SK-N-SH treated with all-trans-retinoic acid at 6 μM for 48 hours (cell line): ENCODE results near the gene ATP23.

Source experiments
- ATAC-seq: fragments of 200-7000 bp; cut with Tn5 transposase; 3 replicates; pipeline ENCODE4 v1.9.1; 2020; ENCODE audit warnings: mild to moderate bottlenecking, moderate library complexity
- BACH2 ChIP-seq: fragments of 250-450 bp; sonication (Bioruptor Pico); IDR thresholded peaks from 2 replicates; pipeline ENCODE4 v1.9.0; 2021; ENCODE audit warnings: mild to moderate bottlenecking, borderline replicate concordance
- CSDC2 ChIP-seq: fragments of 250-450 bp; sonication (Bioruptor Pico); IDR thresholded peaks from 2 replicates; pipeline ENCODE4 v1.5.0; 2020; ENCODE audit warnings: mild to moderate bottlenecking, moderate library complexity
- ESRRG ChIP-seq: fragments of 250-450 bp; sonication (Bioruptor Pico); IDR thresholded peaks from 2 replicates; pipeline ENCODE4 v1.6.1; 2021; ENCODE audit warnings: mild to moderate bottlenecking
- GLIS3 ChIP-seq: fragments of 250-450 bp; sonication (Bioruptor Pico); IDR thresholded peaks from 2 replicates; pipeline ENCODE4 v1.5.0; 2020; ENCODE audit warnings: mild to moderate bottlenecking, moderate library complexity
- ISL1 ChIP-seq: fragments of 250-450 bp; sonication (Bioruptor Pico); IDR thresholded peaks from 2 replicates; pipeline ENCODE4 v2.1.2; 2022; ENCODE audit warnings: mild to moderate bottlenecking, moderate library complexity
- RARB ChIP-seq: fragments of 250-450 bp; sonication (Bioruptor Pico); IDR thresholded peaks from 2 replicates; pipeline ENCODE4 v1.8.0; 2021; ENCODE audit warnings: mild to moderate bottlenecking, moderate library complexity
- TCF4 ChIP-seq: fragments of 250-450 bp; sonication (Bioruptor Pico); IDR thresholded peaks from 2 replicates; pipeline ENCODE4 v1.8.0; 2021; ENCODE audit warnings: mild to moderate bottlenecking, moderate library complexity, borderline replicate concordance
- TOX ChIP-seq: fragments of 250-450 bp; sonication (Bioruptor Pico); IDR thresholded peaks from 2 replicates; pipeline ENCODE4 v1.8.0; 2021; ENCODE audit warnings: mild to moderate bottlenecking, moderate library complexity, borderline replicate concordance
- ZC3H10 ChIP-seq: fragments of 250-450 bp; sonication (Bioruptor Pico); IDR thresholded peaks from 2 replicates; pipeline ENCODE4 v1.5.1; 2021; ENCODE audit warnings: mild to moderate bottlenecking, moderate library complexity
- ZFP3 ChIP-seq: fragments of 250-450 bp; sonication (Bioruptor Pico); IDR thresholded peaks from 2 replicates; pipeline ENCODE4 v1.5.0; 2020; ENCODE audit warnings: mild to moderate bottlenecking, moderate library complexity
- ZFP30 ChIP-seq: fragments of 450-650 bp; formaldehyde crosslinking; IDR thresholded peaks from 2 replicates; pipeline ENCODE4 v1.5.0; 2022; ENCODE audit warnings: mild to moderate bottlenecking, moderate library complexity
- ZNF565 ChIP-seq: fragments of 450-650 bp; formaldehyde crosslinking; conservative IDR thresholded peaks from 2 replicates; pipeline ENCODE4 v1.5.0; 2020; ENCODE audit warnings: low read depth, mild to moderate bottlenecking, moderate library complexity
- ZNF70 ChIP-seq: fragments of 450-650 bp; formaldehyde crosslinking; IDR thresholded peaks from 2 replicates; pipeline ENCODE4 v1.5.0; 2020; ENCODE audit warnings: mild to moderate bottlenecking, moderate library complexity
- ZNF8 ChIP-seq: fragments of 450-650 bp; formaldehyde crosslinking; IDR thresholded peaks from 2 replicates; pipeline ENCODE4 v1.5.0; 2020; ENCODE audit warnings: mild to moderate bottlenecking, moderate library complexity
- TF ChIP-seq, protein P1 (sequence below): fragments of 250-450 bp; sonication (Bioruptor Pico); IDR thresholded peaks from 2 replicates; pipeline ENCODE4 v1.5.1; 2020; ENCODE audit warnings: low read depth, mild to moderate bottlenecking, moderate library complexity
- TF ChIP-seq, protein P2 (sequence below): fragments of 250-450 bp; sonication (Bioruptor Pico); IDR thresholded peaks from 2 replicates; pipeline ENCODE4 v1.8.0; 2020; ENCODE audit warnings: mild to moderate bottlenecking, moderate library complexity, borderline replicate concordance
- TF ChIP-seq, protein P3 (sequence below): fragments of 250-450 bp; sonication (Bioruptor Pico); IDR thresholded peaks from 2 replicates; pipeline ENCODE4 v1.5.1; 2021; ENCODE audit warnings: mild to moderate bottlenecking, moderate library complexity
- TF ChIP-seq, protein P4 (sequence below): fragments of 250-450 bp; sonication (Bioruptor Pico); IDR thresholded peaks from 2 replicates; pipeline ENCODE4 v1.8.0; 2021; ENCODE audit warnings: low read depth, mild to moderate bottlenecking, moderate library complexity, borderline replicate concordance
- TF ChIP-seq, protein P5 (sequence below): fragments of 250-450 bp; sonication (Bioruptor Pico); IDR thresholded peaks from 2 replicates; pipeline ENCODE4 v1.5.0; 2020; ENCODE audit warnings: mild to moderate bottlenecking, moderate library complexity

Gene ATP23

DNA sequence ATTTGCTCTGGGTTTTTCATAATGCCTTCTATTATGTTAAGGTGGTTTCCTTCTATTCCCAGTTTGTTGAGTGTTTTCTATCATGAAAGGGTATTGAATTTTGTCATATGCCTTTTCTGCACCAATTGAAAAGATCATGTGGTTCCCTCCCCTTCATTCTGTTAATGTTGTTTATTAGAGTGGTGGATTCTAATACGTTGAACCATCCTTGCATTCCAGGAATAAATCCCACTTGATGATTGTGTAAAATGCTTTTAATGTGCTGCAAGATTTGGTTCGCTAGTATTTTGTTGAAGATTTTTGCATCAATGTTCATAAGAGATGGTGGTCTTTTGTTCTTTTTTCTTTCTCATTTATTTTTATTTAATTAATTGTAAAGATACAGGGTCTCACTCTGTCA, 55.2 kb downstream of the ATP23 start:
- TF ChIP-seq, protein P1, sequence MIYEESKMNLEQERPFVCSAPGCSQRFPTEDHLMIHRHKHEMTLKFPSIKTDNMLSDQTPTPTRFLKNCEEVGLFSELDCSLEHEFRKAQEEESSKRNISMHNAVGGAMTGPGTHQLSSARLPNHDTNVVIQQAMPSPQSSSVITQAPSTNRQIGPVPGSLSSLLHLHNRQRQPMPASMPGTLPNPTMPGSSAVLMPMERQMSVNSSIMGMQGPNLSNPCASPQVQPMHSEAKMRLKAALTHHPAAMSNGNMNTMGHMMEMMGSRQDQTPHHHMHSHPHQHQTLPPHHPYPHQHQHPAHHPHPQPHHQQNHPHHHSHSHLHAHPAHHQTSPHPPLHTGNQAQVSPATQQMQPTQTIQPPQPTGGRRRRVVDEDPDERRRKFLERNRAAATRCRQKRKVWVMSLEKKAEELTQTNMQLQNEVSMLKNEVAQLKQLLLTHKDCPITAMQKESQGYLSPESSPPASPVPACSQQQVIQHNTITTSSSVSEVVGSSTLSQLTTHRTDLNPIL: no peak
- no peak for TF ChIP-seq ISL1 (CRISPR knock-in tag)
- TF ChIP-seq TOX (CRISPR knock-in tag): no peak
- TF ChIP-seq, protein P2, sequence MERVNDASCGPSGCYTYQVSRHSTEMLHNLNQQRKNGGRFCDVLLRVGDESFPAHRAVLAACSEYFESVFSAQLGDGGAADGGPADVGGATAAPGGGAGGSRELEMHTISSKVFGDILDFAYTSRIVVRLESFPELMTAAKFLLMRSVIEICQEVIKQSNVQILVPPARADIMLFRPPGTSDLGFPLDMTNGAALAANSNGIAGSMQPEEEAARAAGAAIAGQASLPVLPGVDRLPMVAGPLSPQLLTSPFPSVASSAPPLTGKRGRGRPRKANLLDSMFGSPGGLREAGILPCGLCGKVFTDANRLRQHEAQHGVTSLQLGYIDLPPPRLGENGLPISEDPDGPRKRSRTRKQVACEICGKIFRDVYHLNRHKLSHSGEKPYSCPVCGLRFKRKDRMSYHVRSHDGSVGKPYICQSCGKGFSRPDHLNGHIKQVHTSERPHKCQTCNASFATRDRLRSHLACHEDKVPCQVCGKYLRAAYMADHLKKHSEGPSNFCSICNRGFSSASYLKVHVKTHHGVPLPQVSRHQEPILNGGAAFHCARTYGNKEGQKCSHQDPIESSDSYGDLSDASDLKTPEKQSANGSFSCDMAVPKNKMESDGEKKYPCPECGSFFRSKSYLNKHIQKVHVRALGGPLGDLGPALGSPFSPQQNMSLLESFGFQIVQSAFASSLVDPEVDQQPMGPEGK (CRISPR knock-in tag): no peak
- no peak for TF ChIP-seq ZC3H10 (CRISPR knock-in tag)
- TF ChIP-seq, protein P3, sequence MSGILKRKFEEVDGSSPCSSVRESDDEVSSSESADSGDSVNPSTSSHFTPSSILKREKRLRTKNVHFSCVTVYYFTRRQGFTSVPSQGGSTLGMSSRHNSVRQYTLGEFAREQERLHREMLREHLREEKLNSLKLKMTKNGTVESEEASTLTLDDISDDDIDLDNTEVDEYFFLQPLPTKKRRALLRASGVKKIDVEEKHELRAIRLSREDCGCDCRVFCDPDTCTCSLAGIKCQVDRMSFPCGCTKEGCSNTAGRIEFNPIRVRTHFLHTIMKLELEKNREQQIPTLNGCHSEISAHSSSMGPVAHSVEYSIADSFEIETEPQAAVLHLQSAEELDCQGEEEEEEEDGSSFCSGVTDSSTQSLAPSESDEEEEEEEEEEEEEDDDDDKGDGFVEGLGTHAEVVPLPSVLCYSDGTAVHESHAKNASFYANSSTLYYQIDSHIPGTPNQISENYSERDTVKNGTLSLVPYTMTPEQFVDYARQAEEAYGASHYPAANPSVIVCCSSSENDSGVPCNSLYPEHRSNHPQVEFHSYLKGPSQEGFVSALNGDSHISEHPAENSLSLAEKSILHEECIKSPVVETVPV (CRISPR knock-in tag): no peak
- TF ChIP-seq GLIS3: no peak
- ATAC-seq: no peak

DNA sequence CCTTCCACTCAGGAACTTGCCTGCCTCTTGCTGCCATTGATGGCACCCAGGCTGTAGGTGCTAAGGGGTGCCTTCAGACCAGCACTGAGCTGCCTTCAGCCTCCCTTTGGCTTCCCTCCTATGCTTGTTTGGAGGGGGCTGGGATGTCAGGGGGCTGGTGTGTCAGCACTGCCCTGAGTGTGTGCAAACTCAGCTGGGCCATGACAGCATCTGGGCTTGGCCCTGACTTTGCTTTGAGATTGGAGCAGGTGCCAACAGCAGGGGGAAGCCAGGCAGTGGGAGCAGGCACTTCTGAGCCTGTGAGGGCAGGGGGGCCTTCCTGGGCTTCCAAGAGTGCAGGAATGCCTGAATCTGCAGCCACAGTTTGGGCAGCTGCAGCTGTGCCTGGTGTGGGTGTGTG, 56.9 kb downstream of the ATP23 start:
- TF ChIP-seq CSDC2 (CRISPR knock-in tag) (no peak), ZFP3 (no peak), ZFP30 (CRISPR knock-in tag) (no peak), ZNF70 (no peak), ESRRG (CRISPR knock-in tag) (no peak), BACH2 (CRISPR knock-in tag) (no peak), GLIS3 (no peak)
- TF ChIP-seq, protein P4, sequence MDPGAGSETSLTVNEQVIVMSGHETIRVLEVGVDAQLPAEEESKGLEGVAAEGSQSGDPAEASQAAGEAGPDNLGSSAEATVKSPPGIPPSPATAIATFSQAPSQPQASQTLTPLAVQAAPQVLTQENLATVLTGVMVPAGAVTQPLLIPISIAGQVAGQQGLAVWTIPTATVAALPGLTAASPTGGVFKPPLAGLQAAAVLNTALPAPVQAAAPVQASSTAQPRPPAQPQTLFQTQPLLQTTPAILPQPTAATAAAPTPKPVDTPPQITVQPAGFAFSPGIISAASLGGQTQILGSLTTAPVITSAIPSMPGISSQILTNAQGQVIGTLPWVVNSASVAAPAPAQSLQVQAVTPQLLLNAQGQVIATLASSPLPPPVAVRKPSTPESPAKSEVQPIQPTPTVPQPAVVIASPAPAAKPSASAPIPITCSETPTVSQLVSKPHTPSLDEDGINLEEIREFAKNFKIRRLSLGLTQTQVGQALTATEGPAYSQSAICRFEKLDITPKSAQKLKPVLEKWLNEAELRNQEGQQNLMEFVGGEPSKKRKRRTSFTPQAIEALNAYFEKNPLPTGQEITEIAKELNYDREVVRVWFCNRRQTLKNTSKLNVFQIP: no peak
- TF ChIP-seq, protein P5, sequence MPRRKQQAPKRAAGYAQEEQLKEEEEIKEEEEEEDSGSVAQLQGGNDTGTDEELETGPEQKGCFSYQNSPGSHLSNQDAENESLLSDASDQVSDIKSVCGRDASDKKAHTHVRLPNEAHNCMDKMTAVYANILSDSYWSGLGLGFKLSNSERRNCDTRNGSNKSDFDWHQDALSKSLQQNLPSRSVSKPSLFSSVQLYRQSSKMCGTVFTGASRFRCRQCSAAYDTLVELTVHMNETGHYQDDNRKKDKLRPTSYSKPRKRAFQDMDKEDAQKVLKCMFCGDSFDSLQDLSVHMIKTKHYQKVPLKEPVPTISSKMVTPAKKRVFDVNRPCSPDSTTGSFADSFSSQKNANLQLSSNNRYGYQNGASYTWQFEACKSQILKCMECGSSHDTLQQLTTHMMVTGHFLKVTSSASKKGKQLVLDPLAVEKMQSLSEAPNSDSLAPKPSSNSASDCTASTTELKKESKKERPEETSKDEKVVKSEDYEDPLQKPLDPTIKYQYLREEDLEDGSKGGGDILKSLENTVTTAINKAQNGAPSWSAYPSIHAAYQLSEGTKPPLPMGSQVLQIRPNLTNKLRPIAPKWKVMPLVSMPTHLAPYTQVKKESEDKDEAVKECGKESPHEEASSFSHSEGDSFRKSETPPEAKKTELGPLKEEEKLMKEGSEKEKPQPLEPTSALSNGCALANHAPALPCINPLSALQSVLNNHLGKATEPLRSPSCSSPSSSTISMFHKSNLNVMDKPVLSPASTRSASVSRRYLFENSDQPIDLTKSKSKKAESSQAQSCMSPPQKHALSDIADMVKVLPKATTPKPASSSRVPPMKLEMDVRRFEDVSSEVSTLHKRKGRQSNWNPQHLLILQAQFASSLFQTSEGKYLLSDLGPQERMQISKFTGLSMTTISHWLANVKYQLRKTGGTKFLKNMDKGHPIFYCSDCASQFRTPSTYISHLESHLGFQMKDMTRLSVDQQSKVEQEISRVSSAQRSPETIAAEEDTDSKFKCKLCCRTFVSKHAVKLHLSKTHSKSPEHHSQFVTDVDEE (CRISPR knock-in tag): no peak

DNA sequence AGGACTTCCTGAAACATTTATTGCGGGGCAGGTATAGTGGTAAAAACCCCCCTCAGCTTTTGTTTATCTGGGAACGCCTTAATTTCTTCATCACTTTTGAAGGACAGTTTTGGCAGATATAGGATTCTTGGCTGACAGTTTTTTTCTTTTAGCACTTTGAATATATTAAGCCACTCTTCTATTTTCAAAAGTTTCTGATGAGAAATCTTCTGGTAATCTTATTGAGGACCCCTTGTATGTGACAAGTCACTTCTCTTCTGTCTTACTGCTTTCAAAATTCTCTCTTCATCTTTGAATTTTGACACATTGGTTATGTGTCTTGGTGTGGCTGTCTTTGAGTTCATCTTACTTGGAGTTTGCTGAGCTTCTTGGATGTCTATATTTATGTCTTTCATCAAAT, 59.1 kb downstream of the ATP23 start:
- no peak for ATAC-seq
- TF ChIP-seq, protein P1: no peak

More for the DNA sequence above, 56.9 kb downstream of the ATP23 start:
- ATAC-seq: no peak

DNA sequence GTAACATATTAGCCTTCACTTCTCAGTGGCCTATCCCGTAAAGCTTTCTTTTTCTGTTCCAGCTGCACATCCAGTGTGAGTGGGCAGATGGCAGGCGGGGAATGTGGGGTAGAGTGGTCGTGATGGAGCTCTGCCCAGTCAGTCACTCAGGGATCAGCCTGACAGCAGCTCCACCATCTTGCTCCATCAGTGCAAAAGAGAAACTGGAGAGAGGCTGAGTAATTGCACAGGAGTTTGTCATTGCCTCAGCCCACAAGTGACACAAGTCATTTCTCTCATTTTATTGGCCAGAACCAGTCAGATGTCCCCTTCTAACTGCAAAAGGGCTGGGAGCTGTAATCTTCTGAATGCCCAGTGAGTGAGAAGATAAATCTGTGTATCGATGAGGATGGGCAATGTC, 66.5 kb downstream of the ATP23 start:
- ATAC-seq: no peak
- TF ChIP-seq GLIS3: no peak
- TF ChIP-seq ZC3H10 (CRISPR knock-in tag): no peak
- TF ChIP-seq, protein P5 (CRISPR knock-in tag): no peak
- TF ChIP-seq, protein P1: no peak
- TF ChIP-seq, protein P3 (CRISPR knock-in tag): no peak
- no peak for TF ChIP-seq ZNF8 (CRISPR knock-in tag)
- TF ChIP-seq TCF4 (CRISPR knock-in tag): no peak
- no peak for TF ChIP-seq BACH2 (CRISPR knock-in tag)
- TF ChIP-seq ZNF565 (CRISPR knock-in tag): no peak
- no peak for TF ChIP-seq RARB
